Fibroblast of skin of left quadriceps (primary cell): ENCODE results near the gene ATG16L2.
A peak's percentile ranks its signal among the peaks of the same experiment; 100 is the strongest.

Experiments
- DNase-seq, 2 experiments: peaks; one replicate each; pipeline ENCODE4 v3.0.0-alpha.2; 2013; ENCODE audit warnings: low read depth in 2 of 2

ATG16L2 gene, protein sequence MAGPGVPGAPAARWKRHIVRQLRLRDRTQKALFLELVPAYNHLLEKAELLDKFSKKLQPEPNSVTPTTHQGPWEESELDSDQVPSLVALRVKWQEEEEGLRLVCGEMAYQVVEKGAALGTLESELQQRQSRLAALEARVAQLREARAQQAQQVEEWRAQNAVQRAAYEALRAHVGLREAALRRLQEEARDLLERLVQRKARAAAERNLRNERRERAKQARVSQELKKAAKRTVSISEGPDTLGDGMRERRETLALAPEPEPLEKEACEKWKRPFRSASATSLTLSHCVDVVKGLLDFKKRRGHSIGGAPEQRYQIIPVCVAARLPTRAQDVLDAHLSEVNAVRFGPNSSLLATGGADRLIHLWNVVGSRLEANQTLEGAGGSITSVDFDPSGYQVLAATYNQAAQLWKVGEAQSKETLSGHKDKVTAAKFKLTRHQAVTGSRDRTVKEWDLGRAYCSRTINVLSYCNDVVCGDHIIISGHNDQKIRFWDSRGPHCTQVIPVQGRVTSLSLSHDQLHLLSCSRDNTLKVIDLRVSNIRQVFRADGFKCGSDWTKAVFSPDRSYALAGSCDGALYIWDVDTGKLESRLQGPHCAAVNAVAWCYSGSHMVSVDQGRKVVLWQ

DNA sequence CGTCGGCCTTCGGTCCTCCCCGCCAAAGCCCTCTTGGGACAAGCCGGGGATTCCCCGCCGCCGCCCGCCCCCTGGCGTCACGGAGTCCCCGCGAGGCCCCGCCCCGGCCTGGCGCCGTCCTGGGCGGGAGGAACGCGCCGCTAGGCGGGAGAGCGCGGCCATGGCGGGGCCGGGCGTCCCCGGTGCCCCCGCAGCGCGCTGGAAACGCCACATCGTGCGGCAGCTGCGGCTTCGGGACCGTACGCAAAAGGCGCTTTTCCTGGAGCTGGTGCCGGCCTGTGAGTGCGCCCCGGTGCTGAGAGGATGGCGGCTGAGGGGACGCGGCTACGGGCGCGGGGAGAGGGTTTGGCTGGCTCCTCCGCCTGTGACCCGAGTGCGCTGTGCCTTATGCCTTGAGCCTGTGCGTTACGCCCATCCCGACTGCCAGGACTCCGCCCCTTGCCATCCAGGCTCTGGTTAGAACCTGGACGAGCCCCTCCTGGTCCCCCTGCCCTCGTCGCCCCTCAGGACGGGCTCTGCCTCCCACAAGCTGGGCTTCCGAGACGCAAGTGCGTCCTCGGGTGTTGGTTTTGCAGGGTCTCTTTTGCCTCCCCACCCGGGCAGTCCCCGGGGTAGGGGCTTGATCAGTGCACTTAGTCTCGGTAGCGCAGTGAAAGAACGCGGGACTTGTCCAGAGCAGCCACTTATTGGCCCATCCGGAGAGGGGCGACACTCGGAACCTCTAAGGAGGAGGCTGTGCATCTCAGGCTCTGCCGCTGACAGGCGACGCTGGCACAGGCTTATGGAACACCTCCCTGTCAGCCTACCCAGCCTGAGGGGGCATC lies at the start of gene ATG16L2:
Gene ATG16L2, plus strand, starts transcription at position 126 of the 824 bp plus-strand sequence. Its CDS starts 35 bp downstream, at position 161.
- DNase-seq: peak; percentile 53 to 57

DNA sequence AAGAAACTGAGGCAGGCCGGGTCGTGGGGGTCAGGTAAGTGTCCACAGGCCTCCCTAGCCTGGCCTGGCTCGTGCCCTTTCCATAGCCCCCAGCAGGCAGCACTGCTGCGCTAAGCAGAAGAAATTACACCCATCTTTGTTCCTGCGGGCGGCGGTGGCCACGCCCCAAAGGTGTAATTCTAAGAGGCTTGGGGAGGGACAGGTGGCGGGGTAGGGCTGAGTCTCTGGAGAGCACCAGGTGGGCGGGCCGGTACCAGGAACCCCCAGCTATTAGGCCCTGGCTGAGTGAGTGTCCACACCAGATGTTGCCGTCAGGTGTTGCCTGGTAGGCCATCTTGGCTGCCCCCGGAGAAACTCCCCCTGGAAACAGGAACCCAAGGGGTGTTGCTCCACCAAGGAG lies 49.7 kb upstream of the ATG16L2 start:
- DNase-seq: no peak

DNA sequence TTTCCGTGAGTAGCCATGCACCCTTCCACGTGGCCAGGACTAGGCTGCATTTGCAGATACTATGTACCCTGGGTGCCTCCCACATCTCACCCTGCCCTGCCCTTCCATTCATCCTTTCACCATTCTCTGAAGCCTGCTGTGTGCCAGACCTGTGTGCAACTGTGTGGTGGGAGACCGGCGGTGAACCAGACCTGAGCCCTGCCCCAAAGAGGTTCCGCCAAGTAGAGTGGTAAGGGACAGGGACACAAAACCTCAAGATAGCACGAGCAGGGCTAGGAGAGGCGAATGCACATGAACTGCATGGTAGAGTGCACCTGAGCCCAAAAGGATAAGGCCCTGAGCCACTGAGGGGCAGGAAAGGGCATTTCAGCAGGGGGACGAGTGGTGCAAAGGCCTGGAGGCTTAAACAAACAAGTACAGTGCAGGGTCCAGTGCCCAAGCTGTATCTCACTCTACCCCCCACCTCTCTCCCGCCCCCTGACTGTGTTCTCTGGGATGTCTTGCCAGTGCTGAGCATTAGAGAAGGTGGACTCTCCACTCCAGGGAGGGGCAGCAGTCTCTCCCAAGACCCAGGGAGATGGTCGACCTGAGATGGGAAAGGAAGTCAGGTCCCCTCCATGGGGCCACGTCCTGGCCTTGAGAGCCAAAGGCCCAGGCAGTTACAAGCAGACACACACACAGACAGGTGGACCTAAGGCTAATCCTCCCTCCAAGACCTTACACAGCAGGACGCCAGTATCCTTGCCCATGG lies 47.9 kb upstream of the ATG16L2 start:
- no peak for DNase-seq

DNA sequence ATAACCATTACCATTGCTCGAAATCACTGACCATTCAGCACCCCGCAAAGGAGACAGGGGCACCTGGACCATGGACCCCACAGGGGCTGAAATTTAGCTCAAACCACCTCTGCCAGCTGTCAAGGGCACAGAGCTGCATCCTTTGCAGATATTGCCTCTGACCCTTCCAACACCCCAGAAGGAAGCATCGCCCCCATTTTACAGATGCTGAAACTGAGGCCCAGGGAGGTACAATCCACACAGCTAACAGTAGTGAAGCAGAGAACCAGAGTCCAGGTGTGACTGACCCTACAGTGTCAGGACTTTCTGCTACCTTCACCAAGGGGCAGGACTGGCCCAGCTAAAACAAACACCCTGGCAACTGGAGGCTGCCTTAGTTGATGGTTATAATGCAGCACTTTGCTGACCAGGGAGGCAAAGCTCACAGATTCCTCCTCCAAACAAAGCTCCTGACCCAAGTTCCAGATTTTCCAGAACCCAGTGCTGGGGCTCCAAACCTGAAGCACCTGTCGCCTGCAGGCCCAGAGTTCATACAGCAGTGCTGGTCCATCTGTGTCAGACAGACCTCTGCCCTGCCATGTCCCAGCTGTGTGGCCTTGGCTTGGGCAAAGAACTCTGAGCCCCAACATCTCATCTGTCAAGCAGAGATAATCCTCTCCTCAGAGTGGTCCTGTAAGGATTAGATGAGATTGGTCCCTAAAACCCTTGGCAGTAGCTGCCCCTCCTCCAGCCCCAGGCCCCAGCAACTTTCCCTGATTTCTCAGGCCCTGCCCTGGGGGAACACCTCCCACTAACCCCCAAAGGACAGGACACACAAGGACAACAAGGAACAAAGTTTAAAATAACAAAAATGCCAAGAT lies 46.8 kb upstream of the ATG16L2 start:
- DNase-seq: no peak

DNA sequence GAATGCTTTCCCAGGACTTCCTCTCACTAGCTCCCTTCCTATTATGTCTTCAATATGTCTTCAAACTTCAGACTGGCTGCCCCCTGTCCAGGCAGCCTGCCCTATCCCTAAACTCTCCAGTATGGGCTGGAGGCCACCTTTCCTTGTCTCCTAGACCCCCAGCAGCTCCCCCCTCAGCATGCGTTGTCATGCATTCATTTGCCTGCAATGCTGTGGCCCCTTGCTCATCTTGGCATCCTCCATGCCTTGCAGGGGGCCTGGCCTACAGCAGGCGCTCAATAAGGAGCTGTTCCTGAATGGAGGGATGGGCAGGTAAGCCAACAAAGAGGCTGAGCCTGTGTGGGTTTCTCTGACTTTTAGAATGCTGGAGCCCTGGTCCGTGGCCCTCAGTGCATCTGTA lies 45.6 kb upstream of the ATG16L2 start:
- DNase-seq: no peak

DNA sequence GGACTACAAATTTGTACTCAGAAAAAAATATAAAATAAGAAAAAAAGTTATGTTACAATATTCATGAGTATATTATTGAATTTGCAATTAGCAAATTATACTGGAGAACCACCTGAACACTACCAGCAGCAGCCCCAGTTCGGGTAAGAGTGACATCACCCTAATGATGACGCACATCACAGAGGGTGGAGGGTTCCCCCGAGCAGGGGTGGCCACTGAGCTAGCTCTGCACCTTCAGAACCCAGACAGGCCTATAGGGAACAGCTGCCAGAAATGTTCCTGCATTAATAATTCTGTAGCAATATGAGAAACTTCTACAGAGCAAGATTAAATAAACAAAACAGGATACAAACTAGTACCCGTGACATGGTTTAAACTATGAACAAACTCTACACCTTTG lies 44.5 kb upstream of the ATG16L2 start:
- no peak for DNase-seq

DNA sequence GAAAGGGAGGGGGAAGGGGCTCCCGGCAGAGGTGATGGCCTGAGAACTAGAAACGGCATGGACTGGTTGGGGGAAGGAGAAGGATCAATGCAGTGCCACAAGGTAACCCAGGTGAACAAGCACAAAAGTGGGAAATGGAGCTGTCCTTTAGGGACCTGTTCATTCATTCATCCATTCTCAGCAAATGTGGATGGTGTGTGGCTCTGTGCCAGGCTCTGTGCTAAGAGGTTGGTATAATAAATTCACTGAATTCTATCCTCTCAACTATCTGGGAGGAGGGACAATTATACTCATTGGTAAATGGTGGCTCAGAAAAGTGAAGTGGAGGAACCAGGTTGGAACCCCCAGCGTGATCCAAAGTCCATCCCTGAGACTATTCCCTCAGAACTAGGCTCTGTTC lies 43.4 kb upstream of the ATG16L2 start:
- DNase-seq: no peak

DNA sequence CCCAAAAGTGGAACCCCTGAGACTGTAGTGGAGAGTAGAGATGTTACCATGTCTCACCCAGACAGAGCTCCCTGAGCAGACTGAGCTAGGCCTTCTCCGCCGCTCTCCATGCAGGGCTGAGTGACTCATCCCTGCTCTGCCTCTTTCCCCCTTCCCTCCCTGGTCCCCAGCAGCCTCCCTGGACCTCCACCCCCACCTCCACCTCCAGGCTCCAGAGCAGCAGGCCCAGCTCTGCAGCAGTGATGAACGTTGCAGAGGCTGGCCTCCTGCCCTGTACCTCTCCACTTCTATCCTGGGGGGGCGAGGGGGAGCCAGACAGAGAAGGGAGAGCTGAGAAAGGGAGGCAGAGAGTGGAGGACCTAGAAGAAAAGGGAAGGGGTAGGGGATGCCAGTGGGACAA lies 42.7 kb upstream of the ATG16L2 start:
- peak; percentile 44 to 50 for DNase-seq

DNA sequence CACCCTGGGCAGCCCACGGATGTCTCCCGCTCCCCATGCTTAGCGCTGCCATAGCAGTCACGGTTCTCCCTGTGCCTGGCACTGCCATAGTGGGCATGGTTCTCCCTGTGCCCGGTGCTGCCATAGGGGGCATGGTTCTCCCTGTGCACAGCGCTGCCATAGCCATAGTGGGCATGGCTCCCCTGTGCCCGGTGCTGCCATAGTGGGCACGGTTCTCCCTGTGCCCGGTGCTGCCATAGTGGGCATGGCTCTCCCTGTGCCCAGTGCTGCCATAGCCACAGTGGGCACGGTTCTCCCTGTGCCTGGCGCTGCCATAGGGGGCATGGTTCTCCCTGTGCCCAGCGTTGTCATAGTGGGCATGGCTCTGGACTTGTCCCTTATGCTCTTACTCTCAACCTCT lies 42.2 kb upstream of the ATG16L2 start:
- no peak for DNase-seq

DNA sequence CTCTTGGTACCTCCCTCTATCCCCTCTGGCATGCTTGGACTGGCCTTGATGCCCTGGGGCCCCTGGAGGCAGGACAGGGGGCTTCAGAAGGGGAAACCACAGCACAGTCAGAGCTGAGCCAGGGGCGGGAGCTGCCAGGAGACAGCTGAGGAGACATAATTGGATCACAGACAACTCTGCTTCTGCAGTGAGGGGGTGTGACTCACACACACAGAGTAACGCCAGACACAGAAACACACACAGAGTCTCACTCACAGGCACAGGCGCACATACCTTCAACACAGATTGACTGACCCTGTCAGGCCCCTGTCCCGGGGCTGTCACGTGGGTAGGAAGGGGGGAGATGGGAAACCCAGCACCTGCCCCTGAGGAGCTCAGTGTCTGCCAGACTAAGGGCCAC lies 40.9 kb upstream of the ATG16L2 start:
- peak; percentile 66 to 67 for DNase-seq

DNA sequence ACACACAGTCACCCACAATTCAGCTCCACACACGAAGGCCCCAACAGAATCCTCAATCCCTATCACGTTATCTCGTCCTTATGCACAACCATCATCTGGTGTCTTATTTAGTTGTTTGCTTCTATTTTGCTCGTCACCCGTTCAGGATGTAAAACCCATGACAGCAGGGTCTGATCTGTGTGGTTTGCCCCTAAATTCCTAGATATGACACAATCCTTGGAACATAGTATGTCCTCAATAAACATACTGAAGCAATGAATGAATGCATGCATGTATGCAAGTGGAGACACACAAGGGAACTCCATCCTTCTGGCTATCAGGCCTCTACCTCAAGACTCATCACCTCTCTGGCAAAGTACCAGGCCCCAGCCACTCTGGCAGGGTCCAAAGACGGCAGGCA lies 40.5 kb upstream of the ATG16L2 start:
- no peak for DNase-seq

DNA sequence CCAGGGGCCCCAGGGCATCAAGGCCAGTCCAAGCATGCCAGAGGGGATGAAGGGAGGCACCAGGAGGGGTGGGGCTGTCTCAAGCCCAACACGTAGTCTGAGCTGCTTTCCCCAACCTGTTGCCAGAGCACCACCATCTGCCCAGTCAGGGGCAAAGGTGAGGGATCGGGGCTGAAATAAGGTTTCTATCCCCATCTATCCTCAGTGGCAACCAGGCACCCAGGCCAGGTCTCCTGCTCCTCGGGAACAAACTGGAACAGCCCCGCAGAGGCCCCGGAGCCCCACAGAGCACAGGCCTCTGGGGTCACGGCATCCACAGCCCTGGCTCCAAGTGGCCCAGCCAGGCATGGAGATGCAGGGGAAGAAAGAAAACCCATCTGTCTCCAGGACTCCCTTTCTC lies 39.7 kb upstream of the ATG16L2 start:
- no peak for DNase-seq

DNA sequence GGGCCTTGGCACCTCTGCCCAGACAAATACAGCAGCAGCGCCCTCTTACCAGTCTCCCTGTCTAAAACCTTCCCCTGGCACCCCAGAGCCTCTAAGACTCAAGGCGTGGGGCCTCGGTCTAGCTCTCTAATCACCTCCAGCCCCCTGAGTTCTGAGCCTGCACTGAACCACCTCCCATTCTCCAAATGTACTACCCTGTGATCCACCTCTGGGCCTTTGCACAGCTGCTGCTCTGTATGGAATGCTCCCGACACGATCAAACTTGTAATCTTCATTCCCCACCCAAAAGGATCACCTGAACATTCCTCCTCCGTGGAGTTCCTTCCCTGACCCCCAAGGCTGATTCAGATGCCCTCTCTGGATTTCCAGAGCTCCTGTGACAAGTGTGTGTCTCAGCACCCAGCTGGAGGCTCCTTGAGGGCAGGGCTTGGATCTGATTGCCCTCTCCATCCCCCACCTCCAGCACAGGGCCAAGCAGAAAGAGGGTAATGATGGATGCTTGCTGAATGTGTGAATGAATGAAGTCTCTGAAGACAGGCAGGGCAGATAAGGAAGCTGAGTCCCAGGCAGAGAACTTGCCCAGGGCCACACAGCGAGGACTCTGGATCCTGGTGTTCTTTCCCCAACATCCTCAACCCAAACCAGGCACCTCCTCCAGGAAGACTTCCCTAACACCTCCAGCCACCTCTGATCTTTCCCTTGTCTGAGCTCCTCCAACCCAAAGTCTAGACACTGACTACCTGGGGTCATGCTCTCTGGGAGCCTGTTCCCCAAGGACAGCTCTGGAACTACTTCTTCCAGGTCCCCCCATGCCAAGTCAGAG lies 38.7 kb upstream of the ATG16L2 start:
- DNase-seq: no peak

DNA sequence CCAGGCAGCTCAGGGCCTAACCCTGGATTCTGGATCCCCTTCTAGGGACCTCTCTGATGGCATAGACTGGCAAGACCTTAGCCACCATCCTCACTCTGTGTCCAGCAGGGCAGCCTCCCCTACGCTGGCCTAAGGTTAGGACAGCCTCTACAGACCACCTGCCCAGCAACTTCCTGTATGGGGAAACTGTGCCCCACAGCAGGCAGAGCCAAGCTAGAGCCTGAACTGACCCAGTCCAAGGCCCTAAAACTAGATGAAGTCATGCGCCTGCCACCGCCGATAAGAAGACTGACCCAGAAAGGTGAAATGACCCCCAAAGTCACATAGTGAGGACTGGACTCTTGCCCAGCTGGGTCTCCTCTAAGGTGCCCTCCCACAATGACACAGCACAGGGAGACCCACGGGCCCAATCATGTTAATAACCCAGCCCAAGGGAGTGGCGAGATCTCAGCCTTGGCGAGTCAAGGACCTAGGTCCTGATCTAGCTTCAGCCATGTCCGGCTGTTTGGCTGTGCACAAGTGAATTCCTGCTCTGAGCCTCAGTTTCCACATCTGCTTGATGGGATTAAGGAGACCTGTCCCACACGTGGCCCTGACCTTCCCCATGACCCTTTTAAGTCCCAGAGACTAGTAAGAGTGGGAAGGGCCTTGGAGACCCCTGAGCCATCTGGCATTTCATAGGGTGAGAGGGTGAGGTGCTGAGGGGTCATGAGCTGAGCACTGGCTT lies 37.9 kb upstream of the ATG16L2 start:
- no peak for DNase-seq

DNA sequence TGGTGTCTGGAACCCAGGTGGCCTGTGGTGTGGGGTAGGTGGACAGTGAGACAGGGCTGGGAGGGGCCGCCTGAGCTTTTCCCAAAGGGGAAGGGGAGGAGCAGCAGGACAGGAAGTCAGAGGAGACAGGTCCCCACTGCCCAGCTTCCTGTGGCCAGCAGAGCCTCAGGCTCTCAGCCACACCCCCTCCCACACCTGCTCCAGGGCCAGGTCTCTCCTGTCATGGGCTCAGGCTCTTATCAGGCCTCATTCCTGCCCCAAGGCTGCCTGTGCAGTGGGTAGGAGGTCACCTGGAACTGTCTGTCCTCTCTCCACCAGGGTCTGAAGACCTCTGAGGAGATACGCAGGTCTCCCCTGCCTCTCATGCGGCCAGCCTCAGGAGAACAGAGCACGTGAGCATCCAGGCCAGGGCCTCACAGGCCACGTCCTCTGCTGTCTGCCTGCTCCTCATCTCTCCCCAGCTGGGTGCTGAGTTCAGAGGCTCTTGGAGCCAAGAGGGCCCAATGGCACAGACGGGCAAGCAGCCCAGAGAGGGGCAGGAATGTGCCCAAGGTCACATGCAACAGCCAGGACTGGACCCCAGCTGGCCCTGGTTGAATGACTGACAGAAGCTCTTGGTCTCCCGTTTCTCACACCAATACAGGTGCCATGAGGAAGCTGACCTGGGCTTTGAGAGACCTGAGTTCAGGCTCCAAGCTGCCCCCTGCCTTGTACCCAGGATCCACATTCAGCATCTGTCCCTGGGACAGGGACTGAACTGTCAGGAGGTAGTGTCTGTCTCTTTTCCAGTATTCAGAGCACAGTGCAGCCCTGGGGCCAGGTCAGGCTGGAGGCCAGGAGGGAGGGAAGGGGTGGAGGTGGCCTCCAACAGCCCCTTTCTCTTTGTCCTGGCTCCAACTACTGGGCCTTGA lies 37.1 kb upstream of the ATG16L2 start:
- DNase-seq: no peak

DNA sequence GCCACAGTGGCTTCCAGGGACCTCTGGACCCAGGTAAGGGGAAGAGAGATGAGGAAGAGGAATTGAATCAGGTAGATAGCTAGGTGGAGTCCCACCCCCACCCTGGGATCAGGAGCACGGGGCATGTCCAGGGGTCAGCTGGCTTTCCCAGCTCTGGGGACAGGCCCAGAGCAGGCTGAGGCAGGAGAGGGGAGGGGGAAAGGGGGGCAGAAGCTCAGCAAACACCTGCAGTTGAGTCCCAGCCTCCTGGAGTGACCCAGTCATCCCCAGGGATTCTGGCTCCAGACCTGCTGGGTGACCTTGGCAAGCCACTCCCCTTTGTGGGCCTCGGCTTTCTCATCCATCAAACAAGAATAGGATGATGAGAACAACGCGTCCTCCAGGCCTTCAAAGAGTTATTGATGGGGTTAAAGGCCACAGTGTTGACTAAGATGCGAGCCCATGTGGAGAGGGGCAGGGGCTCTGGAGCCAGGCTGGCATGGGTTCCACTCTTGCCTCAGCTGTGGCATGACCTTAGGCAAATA lies 36.4 kb upstream of the ATG16L2 start:
- DNase-seq: no peak

DNA sequence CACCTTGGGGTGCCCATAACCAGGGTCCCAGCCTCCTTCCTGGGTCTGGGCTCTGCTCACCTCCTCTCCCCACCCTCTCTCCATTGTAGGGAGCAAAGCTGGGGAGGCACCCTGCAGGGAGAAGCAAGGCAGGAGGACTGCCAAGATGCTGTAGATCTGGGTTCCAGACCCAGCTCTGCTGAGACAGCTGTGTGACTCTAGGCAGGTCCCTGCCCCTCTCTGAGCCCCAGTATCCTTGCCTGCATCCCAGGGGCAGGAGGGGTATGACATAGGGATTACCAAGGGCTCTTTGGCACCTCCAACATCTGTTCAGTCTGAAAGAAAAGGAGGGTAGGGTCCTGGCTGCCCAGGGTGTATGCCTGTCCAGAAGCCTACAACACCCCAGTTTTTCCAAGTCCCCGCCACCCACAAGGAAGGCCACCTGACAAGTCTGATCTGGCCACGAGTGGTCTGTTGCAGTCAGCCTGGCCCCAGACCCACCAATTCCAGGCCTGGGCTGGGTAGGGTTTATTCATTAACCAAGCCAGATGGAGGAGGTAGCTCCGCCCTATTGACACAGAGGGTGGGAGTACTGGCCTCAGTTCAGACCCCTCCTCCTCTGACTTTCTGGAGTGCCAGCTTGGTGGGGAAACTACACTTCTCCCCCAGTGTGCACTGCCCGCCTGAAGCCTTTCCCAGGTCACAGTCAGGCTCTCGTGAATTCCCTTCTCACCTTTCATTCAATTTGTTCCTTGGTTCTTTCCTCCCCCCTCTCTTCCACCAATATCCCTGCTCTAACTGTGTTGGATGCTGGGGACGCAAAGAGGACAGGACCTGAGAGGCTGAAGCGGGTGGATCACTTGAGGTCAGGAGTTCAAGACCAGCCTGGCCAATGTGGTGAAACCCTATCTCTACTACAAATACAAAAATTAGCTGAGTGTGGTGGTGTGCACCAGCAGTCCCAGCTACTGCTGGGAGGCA lies 35.4 kb upstream of the ATG16L2 start:
- no peak for DNase-seq
